Fibroblast of skin of left quadriceps (primary cell): ENCODE results near the gene RAX.
A peak's percentile ranks its signal among the peaks of the same experiment; 100 is the strongest.

Experiments used
- DNase-seq, 2 experiments: peaks; one replicate each; pipeline ENCODE4 v3.0.0-alpha.2; 2013; ENCODE audit warnings: low read depth in 2 of 2

The RAX gene

DNA sequence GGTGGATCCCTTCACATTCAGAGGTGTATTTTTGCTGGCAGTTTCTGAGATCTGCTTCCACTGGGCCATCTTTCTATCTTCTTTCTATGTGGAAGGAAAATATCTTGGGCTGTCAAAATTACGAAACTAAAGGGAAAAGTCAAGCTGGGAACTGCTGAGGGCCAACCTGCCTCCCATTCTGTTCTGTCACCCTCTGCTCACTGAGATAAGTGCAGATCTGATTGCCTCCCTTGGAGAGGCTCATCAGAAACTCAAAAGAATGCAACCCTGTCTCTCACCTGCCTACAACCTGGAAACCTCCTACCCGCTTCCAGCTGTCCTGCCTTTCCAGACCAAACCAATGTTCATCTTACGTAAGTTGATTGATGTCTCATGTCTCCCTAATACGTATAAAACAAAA lies 26.5 kb downstream of the RAX start:
- DNase-seq: no peak

GRCh38 chr18:59242906-59243305 lies 30.3 kb downstream of the RAX start:
- no peak for DNase-seq

DNA sequence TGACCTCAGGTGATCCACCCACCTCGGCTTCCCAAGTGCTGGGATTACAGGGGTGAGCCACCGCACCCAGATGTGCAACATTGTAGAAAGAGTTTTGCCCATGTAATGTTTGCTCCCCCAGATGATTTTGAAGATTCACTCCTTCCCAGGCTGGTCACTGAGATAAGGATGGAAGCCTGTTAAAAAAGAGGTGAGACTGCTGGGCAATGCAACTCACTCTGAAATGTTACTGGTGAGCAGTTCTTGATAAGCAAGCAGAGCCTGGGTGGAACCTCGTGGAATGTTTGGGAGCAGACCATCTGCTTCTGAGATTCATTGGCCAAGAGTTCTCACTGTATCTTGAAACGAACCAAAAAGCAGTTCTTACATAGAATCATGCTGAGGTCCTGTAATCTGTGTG lies 33.6 kb downstream of the RAX start:
- no peak for DNase-seq

DNA sequence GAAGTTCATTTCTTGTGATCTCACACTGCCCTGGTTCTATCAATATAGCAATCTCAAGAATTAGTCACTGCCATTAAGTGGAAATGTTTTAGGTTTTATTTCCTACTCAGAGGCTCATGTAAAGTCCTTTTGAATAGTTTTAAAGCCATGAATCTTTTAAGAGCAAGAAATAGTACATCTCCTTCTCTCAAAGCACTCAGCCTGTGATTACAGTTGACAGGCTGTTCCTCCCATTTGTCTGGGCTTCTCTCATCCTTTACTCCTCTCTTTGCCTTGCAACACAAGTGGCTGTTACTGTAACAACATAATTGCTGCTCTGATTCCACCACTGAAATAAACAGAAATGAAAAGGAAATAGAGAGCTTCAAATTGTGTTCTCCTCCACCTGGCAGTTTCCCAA lies 34.9 kb downstream of the RAX start:
- DNase-seq: no peak

DNA sequence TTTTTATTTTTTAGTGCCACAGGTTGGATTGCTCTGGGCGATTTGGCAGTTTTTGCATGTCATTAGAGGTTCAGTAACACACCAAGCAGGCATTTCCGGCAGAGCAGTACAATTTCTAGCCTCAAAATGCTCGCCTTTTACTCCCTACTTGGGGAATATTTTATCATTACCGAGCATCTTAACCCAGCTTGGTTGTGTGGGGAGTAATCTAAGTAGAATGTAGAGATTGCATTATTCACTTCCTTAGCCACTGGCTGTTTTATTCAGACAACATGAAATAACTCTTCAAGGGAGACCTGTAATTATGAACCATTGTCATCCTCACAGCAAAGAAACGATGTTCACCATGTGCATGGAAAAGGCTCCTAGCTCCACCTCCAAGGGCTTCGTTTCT lies 40.2 kb downstream of the RAX start:
- peak in 1 of 2 experiments; percentile 32 for DNase-seq

GRCh38 chr18:59232309-59233016 lies 40.8 kb downstream of the RAX start:
- DNase-seq: no peak

DNA sequence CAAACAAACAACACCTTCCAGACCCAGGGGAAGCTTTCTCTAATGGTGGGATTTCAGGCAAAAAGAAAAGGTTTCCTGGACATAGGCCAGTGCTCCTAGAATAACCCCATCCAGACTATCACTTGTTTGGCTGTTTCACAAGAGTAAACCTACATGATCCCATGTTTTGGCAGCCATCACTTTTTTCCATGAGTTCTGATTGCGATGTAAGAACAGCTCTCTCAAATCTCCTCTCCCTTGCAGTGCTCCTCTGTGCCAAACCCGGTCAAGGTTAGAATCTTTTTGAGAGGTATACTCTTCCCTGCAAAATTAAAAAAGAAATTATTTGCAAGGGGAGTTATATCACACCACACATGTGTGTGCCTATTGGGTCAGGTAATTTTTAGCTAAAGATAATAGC lies 41.4 kb downstream of the RAX start:
- DNase-seq: no peak

GRCh38 chr18:59231114-59231513 lies 42.1 kb downstream of the RAX start:
- DNase-seq: no peak

GRCh38 chr18:59229701-59230443 lies 43.4 kb downstream of the RAX start:
- peak; percentile 49 to 51 for DNase-seq

DNA sequence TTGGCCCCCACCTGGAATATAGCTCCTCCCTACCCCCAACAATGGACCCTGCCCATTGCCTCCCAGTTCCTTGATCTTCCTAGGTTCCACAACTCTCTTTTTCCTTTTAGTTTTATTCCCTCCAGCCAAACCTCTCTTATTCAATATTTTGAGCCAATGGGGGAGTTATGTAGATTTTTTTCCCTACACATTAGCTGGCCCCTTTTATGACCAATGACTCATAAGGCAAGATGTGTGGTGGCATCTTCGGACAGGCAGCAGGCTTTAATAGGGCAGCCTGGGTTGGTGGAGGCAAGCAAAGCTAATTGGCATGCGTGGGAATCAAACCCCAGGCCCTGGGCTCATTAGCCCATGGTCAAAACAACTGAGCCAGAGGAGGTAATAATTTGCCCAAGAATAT lies 44.1 kb downstream of the RAX start:
- DNase-seq: no peak

DNA sequence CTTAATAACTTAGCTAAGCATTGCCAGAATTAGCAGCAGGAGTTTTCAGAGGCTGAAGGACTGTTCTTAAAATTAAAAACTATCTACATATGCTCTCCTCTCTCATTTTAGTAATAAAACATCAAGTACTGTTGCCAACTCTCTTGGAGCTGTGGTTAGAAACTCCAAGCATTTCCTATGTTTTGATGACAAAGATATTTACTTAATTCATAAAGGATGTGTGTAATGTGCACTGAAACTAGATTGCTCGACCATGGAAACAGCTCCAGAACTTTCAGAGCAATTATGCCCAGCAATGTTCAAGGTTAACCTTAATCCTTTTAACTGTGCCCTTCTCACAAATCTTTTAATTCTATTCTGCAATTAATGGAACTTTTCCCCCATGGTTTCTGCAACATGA lies 44.9 kb downstream of the RAX start:
- DNase-seq: peak; percentile 77 to 82

DNA sequence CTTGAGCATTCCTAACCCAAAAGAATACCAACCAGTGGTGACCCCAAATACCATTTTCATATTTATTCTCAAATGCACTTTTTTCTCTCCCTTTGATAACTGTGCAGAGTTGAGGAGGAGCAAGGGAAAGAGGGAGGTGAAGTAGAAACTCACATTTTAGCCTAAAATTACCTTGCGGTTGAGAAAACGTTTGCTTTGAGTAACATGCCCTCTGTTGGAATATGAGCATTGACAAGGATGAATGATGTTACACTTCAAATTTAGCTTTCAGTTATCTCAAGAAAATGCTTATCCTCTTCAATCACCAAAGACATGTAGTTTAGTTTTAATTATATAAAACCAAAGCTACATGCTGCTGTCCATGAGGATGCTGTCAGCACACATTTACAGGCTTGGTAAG lies 50.9 kb downstream of the RAX start:
- no peak for DNase-seq

DNA sequence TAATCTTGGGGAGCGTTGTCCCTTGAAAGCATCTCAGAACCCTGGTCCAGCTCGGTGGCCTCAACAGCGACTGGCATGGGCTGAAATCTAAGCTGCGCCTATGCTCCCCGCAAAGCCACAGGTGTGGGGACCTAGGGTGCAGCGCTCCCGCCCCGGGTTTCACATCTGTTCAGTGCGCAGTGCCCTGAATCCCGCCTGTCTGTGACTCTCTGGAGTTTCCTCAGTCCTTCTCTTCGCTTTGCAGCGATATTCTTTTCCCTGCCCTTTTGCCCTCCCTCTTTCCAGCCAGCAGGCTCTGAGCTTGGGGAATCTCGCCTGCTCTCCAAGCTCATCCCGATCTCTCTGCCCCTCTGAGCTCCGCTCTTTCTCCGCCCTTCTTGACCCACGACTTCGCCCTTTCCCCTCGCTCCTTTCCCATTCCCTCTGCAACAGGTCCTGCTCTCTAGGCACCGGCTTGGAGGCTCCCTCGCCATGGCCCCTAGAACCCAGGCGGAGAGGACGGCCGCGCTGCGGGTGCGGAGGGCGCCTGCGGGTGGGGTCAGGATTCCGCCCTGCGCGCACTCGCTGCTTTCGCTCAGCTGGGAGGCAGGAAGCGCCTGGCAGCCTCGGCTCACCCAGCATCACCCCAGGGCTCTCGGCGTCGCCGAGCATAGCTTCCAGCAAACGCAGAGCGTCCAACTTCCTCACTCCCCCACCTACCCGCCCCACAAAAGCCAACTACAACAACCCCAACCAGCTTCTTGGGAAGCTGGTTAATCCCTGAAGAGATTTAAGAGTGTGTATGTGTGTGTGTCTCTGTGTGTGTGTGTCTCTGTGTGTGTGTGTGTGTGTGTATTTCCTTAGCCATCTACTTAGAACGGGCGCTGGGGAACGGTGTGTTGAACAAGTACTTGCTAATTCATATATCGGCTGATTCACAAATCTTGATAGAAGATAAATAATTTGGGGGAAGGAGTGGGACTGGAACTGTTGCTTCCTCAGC lies 52.2 kb downstream of the RAX start:
- DNase-seq: no peak

DNA sequence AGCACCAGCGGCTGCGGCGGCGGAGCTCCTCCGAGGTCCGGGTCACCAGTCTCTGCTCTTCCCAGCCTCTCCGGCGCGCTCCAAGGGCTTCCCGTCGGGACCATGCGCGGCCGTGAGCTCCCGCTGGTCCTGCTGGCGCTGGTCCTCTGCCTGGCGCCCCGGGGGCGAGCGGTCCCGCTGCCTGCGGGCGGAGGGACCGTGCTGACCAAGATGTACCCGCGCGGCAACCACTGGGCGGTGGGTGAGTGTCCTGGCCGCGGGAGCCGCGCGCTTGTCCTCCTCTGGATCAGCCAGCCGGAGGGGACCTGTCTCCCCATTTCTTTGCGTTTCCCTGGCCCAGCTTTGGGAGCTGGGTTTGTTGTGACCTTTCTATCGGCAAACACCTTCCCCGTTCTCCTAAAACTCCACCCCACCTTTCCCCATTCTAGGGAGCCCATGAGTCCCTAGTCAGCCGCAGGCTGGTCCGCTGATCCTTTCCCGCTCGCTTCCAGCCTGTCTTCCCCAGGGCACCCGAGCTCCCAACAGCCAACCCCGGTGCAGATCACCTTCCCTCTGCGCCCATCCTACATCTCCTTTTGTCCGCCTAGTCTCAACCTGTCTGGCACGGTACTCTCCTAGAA lies 53.0 kb downstream of the RAX start:
- DNase-seq: no peak

DNA sequence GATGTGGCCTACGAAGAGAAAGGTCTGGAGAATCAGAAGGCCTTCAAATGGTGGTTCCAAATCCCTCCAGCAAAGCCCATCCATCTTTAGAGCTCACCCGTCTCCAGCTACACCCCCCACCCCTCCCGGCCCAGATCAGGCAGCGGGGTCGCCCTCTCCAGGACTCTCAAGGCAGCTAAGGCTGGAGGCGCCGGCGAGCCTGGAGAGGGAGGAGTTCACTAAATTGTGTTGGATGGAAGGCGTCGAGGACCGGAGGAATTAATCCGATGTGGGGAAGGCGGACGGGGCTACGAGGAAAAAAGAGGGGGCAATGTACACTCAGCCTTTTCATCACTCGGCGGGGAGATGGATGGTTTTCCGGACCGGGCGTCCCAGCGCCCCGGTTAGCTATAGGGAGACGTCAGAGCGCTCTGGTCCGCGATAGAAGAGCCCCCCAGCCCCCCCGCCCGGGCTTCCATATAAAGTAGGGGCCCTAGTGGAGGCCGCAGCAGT lies 53.5 kb downstream of the RAX start, which contains the start of gene GRP:
Gene GRP, plus strand, starts transcription at position 487 of the 492 bp plus-strand sequence. CDS start 108 bp downstream, outside the sequence.
- DNase-seq: no peak

DNA sequence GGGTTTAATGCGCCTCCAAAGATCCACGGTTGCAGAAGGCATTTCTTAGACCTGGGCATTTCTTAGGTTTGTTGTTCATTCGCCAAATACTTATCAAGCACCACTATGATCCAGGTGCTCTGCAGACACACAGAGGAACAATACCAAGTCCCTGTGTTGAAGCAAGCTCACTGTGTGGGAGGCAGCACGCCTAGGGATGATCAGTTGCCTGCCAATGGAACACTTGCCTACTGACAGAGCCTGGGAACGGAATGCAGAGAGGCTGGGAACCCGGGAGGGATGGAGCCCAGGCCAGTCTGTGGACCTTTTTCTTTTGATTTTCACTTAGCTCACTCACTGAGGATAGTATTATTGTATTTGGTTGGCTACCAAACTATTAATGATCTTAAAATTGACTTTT lies 55.2 kb downstream of the RAX start:
- DNase-seq: no peak
